D721Med (cell line): ENCODE measurements around the gene TSG101.

Experiments used
- DNase-seq: peaks from one replicate; pipeline ENCODE4 v3.0.0; 2011; ENCODE audit warnings: low spot score; ENCODE audit not compliant: insufficient read length
- FAIRE-seq: peaks from 2 replicates; lab custom pipeline; 2011; peaks lifted over from hg19 to GRCh38; lab: Jason Lieb, UNC
- CTCF ChIP-seq: IDR thresholded peaks from 2 replicates; pipeline ENCODE4 v1.5.1; 2012; ENCODE audit warnings: mild to moderate bottlenecking, control low read depth; ENCODE audit not compliant: insufficient read depth; ENCODE audit errors: missing control alignments

TSG101 gene

GRCh38 chr11:18495271-18495670, 31.5 kb downstream of the TSG101 start:
- FAIRE-seq (no peak), DNase-seq (no peak)
- TF ChIP-seq CTCF: no peak

- DNase-seq (no peak), FAIRE-seq (no peak)
- no peak for TF ChIP-seq CTCF
These were observed 33.4 kb downstream of the TSG101 start for GRCh38 chr11:18493310-18493709.

- TF ChIP-seq CTCF: no peak
- no peak for DNase-seq
- FAIRE-seq: no peak
These were observed 33.9 kb downstream of the TSG101 start for GRCh38 chr11:18492888-18493287.

- no peak for TF ChIP-seq CTCF
- FAIRE-seq (no peak), DNase-seq (no peak)
These were observed 34.8 kb downstream of the TSG101 start for GRCh38 chr11:18491924-18492323.

GRCh38 chr11:18490736-18491485, 35.8 kb downstream of the TSG101 start:
- DNase-seq (no peak), FAIRE-seq (no peak)
- TF ChIP-seq CTCF: no peak

- DNase-seq (no peak), FAIRE-seq (no peak)
- TF ChIP-seq CTCF: no peak
These were observed 36.4 kb downstream of the TSG101 start for GRCh38 chr11:18490319-18490718.

GRCh38 chr11:18485913-18486528, 40.7 kb downstream of the TSG101 start:
- TF ChIP-seq CTCF: no peak
- no peak for FAIRE-seq

More at GRCh38 chr11:18485913-18486528, 40.7 kb downstream of the TSG101 start:
- DNase-seq: no peak
